Adrenal gland (tissue), 12 donors: Measurements from ENCODE around the gene TJP3. TPM values are rescaled to one million over a fixed set of nuclear protein-coding genes. Genes with fewer than 3 reads are reported as not detected.

Experiments
- DNase-seq, 7 donors: peaks; one replicate each; pipeline ENCODE4 v3.0.0-alpha.2; 2019 to 2020
- H3K27ac ChIP-seq, 5 donors: fragments of 200-600 bp; sonication (generic) in 4 of 5; 1 replicate in 3 of 5; 2 replicates in 2 of 5; pipeline versions ENCODE4 v1.5.1 to v1.8.0; 2016 to 2020; ENCODE audit warnings: mild to moderate bottlenecking in 1 of 5
- H3K27me3 ChIP-seq: fragments of 200-600 bp; 2 replicates; pipeline ENCODE4 v1.8.0; 2021
- H3K36me3 ChIP-seq, 2 donors: fragments of 200-600 bp; replicated peaks in 1 of 2; 1 replicate in 1 of 2; 2 replicates in 1 of 2; pipeline versions ENCODE4 v1.5.1 to v1.8.0; 2018 to 2022
- H3K4me1 ChIP-seq, 2 donors: fragments of 200-600 bp; replicated peaks in 1 of 2; 1 replicate in 1 of 2; 2 replicates in 1 of 2; pipeline versions ENCODE4 v1.5.1 to v1.8.0; 2018 to 2021
- H3K4me3 ChIP-seq, 4 donors: fragments of 200-600 bp; sonication (generic) in 3 of 4; one replicate each; pipeline ENCODE4 v1.5.1; 2016 to 2018
- H3K9me3 ChIP-seq, 3 donors: fragments of 200-600 bp; sonication (generic) in 1 of 3; replicated peaks in 1 of 3; 1 replicate in 2 of 3; 2 replicates in 1 of 3; pipeline versions ENCODE4 v1.5.1 to v1.8.0; 2016 to 2021
- CTCF ChIP-seq, 6 experiments: fragments of 450-650 bp in 4 of 6; fragments of 200-600 bp in 2 of 6; sonication (generic) in 1 of 6; IDR thresholded peaks; 1 replicate in 5 of 6; 2 replicates in 1 of 6; pipeline versions ENCODE4 v1.5.1 to v1.8.0; 2016 to 2021; ENCODE audit warnings: antibody characterized with exemption in 6 of 6, mild to moderate bottlenecking in 2 of 6, moderate library complexity in 1 of 6
- POLR2A ChIP-seq, 2 donors: fragments of 450-650 bp; IDR thresholded peaks; one replicate each; pipeline ENCODE4 v1.6.1; 2017; ENCODE audit warnings: antibody characterized with exemption in 2 of 2, mild to moderate bottlenecking in 2 of 2, moderate library complexity in 1 of 2
- WGBS, 4 donors: extraction: QIAGEN DNeasy Blood & Tissue Kit in 2 of 4; methylation state at CpG; one replicate each; pipeline versions ENCODE4 v1.1.5 to v1.1.7; 2013 to 2017; 5-methylcytosine and 5-hydroxymethylcytosine counted together
- intact Hi-C, 2 donors: fragments of 100-400 bp; cut with DNase I; formaldehyde crosslinking; loops; one replicate each; pipeline versions ENCODE4 v1.14.1 to v1.15.0; 2022 to 2023
- polyA plus RNA-seq, 3 donors: library from polyadenylated mRNA; stranded (reverse); fragments of 200-250 nt in 2 of 3; fragments of 350-450 nt in 1 of 3; fragmentation: Illumina TruSeq in 1 of 3; extraction: RNeasy Lipid Tissue Mini Kit (QIAGEN cat#74804) in 1 of 3; gene quantifications; one replicate each; pipeline ENCODE4 v1.2.3, GENCODE V29; 2013 to 2014
- total RNA-seq, 9 donors: library from RNA; depleted of rRNA in 4 of 9; stranded (reverse); fragments of >200 nt in 4 of 9; fragments of 120-200 nt in 1 of 9; fragmentation: NEBNext Ultra II Directional in 1 of 9; extraction: Animal tissue kit (Norgen Biotek cat#: 25700) in 1 of 9; gene quantifications; one replicate each; pipeline versions ENCODE4 v1.1.0 to v1.2.4, GENCODE V29; 2013 to 2023
- donor health status: healthy with polysubstance abuse.
- donor health status: Bipolar disorder and iron deficiency.
- donor health status: DM: yes; HTN: yes; CAD: no.
- donor health status: DM: no; HTN: no; CAD: no.
- donor health status: DM: no; HTN: no; CAD: no.
- donor health status: DM: yes; HTN: yes; CAD: no.

Gene TJP3
- total and polyA plus RNA-seq, 12 donors: 0.07 to 2.5 (median 0.24) TPM; not detected in 6

- no peaks in the 10 kb centered on the region for H3K4me1 ChIP-seq
- no peaks in the 10 kb centered on the region for H3K36me3 ChIP-seq
- no peaks in the 10 kb centered on the region for H3K27me3 ChIP-seq
- no peaks in the 10 kb centered on the region for H3K9me3 ChIP-seq
- intact Hi-C loops: no loop called here
- no peak for TF ChIP-seq CTCF (IDR thresholded peaks at IDR 0.05)
- TF ChIP-seq POLR2A (IDR thresholded peaks at IDR 0.05): no peak
- WGBS, 4 donors: 87 to 100% (median 89%) methylated on average over 1 of the region's 1 CpG
- no peak for DNase-seq
- no peak overlapping the region for H3K4me3 ChIP-seq
- no peak overlapping the region for H3K27ac ChIP-seq
Measured at GRCh38 chr19:3732108-3732507, 23.9 kb downstream of the TJP3 start.

GRCh38 chr19:3733549-3734309, 25.5 kb downstream of the TJP3 start:
- H3K27ac ChIP-seq: no peak overlapping the region

GRCh38 chr19:3734310-3734600, 26.1 kb downstream of the TJP3 start:
- 79 to 89% (median 85%) methylated on average over 4 to 14 of the region's 14 CpGs for WGBS, 4 donors
- Histone ChIP-seq H3K36me3 (no peaks in the 10 kb centered on the region), H3K4me1 (no peaks in the 10 kb centered on the region), H3K27ac (no peak overlapping the region), H3K4me3 (no peak overlapping the region), H3K27me3 (no peaks in the 10 kb centered on the region), H3K9me3 (no peaks in the 10 kb centered on the region)
- DNase-seq: no peak
- intact Hi-C loops: no loop called here
- no peak for TF ChIP-seq CTCF (IDR thresholded peaks at IDR 0.05)
- TF ChIP-seq POLR2A (IDR thresholded peaks at IDR 0.05): no peak

More at GRCh38 chr19:3733549-3734309, 25.5 kb downstream of the TJP3 start:
- intact Hi-C loops: no loop called here
- Histone ChIP-seq H3K27me3 (no peaks in the 10 kb centered on the region), H3K9me3 (no peaks in the 10 kb centered on the region), H3K4me3 (no peak overlapping the region), H3K4me1 (no peaks in the 10 kb centered on the region), H3K36me3 (no peaks in the 10 kb centered on the region)
- TF ChIP-seq POLR2A (IDR thresholded peaks at IDR 0.05) (no peak), CTCF (IDR thresholded peaks at IDR 0.05) (no peak)
- DNase-seq: no peak
- 67 to 80% (median 77%) methylated on average over 12 to 20 of the region's 20 CpGs for WGBS, 4 donors

- H3K4me1 ChIP-seq: no peaks in the 10 kb centered on the region
- TF ChIP-seq POLR2A (IDR thresholded peaks at IDR 0.05) (no peak), CTCF (IDR thresholded peaks at IDR 0.05) (no peak)
- no peaks in the 10 kb centered on the region for H3K36me3 ChIP-seq
- no peaks in the 10 kb centered on the region for H3K27me3 ChIP-seq
- no peak for DNase-seq
- no peak overlapping the region for H3K4me3 ChIP-seq
- intact Hi-C loops: no loop called here
- no peak overlapping the region for H3K27ac ChIP-seq
- WGBS, 4 donors: 66 to 78% (median 73%) methylated on average over 5 to 21 of the region's 21 CpGs
- no peaks in the 10 kb centered on the region for H3K9me3 ChIP-seq
Measured at GRCh38 chr19:3736106-3736724, 28.0 kb downstream of the TJP3 start.
